ENCODE measurements around the gene ITGA1.

- TF ChIP-seq YY1 (tag by site-specific recombination; IDR thresholded peaks at IDR 0.05) (no peak), CTCF (tag by site-specific recombination; IDR thresholded peaks at IDR 0.05) (no peak), REST (tag by site-specific recombination; IDR thresholded peaks at IDR 0.05) (no peak), ATF2 (tag by site-specific recombination; IDR thresholded peaks at IDR 0.05; ENCODE audit: low read depth) (no peak), ZXDB (tag by site-specific recombination; IDR thresholded peaks at IDR 0.05) (no peak), ZNF10 (tag by site-specific recombination; IDR thresholded peaks at IDR 0.05) (no peak), ZNF23 (tag by site-specific recombination; IDR thresholded peaks at IDR 0.05; ENCODE audit: borderline replicate concordance) (no peak)
Measured at GRCh38 chr5:52802272-52802973, 14.7 kb downstream of the ITGA1 start.
